K562 (cell line): ENCODE measurements around the gene CCDC187. TPM values are rescaled to one million over a fixed set of nuclear protein-coding genes. Genes with fewer than 3 reads are reported as not detected.

Experiments
- CCNT2 ChIP-seq: IDR thresholded peaks from 2 replicates; pipeline ENCODE4 v1.6.1; 2011; ENCODE audit warnings: borderline replicate concordance, low read depth, mild to moderate bottlenecking, moderate library complexity, mixed read lengths, low read length; ENCODE audit not compliant: insufficient read length; ENCODE audit errors: extremely low read depth
- CREM ChIP-seq: IDR thresholded peaks from 2 replicates; pipeline ENCODE4 v1.6.1; 2014; ENCODE audit warnings: antibody characterized with exemption, low read depth
- KDM5B ChIP-seq: fragments of 200-600 bp; sonication (generic); IDR thresholded peaks from 2 replicates; pipeline ENCODE4 v1.6.1; 2012; ENCODE audit warnings: low read depth, mild to moderate bottlenecking, moderate library complexity, low read length, control low read depth, inconsistent platforms; ENCODE audit not compliant: insufficient replicate concordance
- KLF16 ChIP-seq: IDR thresholded peaks from 2 replicates; pipeline ENCODE4 v1.6.1; 2016; ENCODE audit warnings: antibody characterized with exemption
- L3MBTL2 ChIP-seq: fragments of 450-650 bp; IDR thresholded peaks from 2 replicates; pipeline ENCODE4 v1.6.1; 2016; ENCODE audit warnings: mild to moderate bottlenecking, moderate library complexity
- MAZ ChIP-seq, 2 experiments: fragments of 450-650 bp in 1 of 2; sonication (generic) in 1 of 2; formaldehyde crosslinking; IDR thresholded peaks in 1 of 2; conservative IDR thresholded peaks in 1 of 2; 2 replicates each; pipeline versions ENCODE4 v1.4.0 to v1.5.0; 2020; ENCODE audit warnings: mild to moderate bottlenecking in 1 of 2, missing genetic modification reagents in 1 of 2
- MYNN ChIP-seq, 2 experiments: sonication (generic); formaldehyde crosslinking in 1 of 2; IDR thresholded peaks; 2 replicates each; pipeline versions ENCODE4 v1.5.0 to v1.6.1; 2016 to 2020; ENCODE audit warnings: antibody characterized with exemption in 1 of 2, missing genetic modification reagents in 1 of 2
- NRF1 ChIP-seq, 2 experiments: fragments of 450-650 bp; IDR thresholded peaks in 1 of 2; conservative IDR thresholded peaks in 1 of 2; 2 replicates each; pipeline ENCODE4 v1.6.1; 2014; ENCODE audit warnings: mild to moderate bottlenecking in 2 of 2
- POLR2G ChIP-seq: fragments of 200-400 bp; formaldehyde crosslinking; IDR thresholded peaks from 2 replicates; pipeline ENCODE4 v1.6.1; 2017; ENCODE audit warnings: low read depth, mild to moderate bottlenecking, antibody characterized with exemption, low read length, moderate library complexity
- TEAD1 ChIP-seq, 2 experiments: fragments of 450-650 bp in 1 of 2; sonication (generic) in 1 of 2; formaldehyde crosslinking; IDR thresholded peaks; 2 replicates each; pipeline versions ENCODE4 v1.4.0 to v1.8.0; 2020 to 2022; ENCODE audit warnings: mild to moderate bottlenecking in 2 of 2, missing genetic modification reagents in 1 of 2
- TEAD2 ChIP-seq: fragments of 450-650 bp; IDR thresholded peaks from 2 replicates; pipeline ENCODE4 v1.6.1; 2016; ENCODE audit warnings: missing genetic modification characterization, control low read depth, missing compliant biosample characterization
- ZNF76 ChIP-seq: fragments of 250-450 bp; sonication (Bioruptor Pico); IDR thresholded peaks from 2 replicates; pipeline ENCODE4 v1.4.0; 2020; ENCODE audit warnings: mild to moderate bottlenecking, moderate library complexity, borderline replicate concordance
- ZNF79 ChIP-seq: fragments of 250-450 bp; sonication (Bioruptor Pico); IDR thresholded peaks from 2 replicates; pipeline ENCODE4 v1.4.0; 2020; ENCODE audit warnings: low read depth, mild to moderate bottlenecking, moderate library complexity
- polyA plus RNA-seq, 8 experiments: library from polyadenylated mRNA; depleted of rRNA in 4 of 8; stranded (reverse) in 5 of 8; unstranded in 3 of 8; fragments of >200 nt; fragmentation: Nextera tagmentation in 2 of 8; fragmentation: Illumina TruSeq in 1 of 8; extraction: Ambion mirVana in 2 of 8; extraction: Trizol in 1 of 8; gene quantifications; 2 replicates each; pipeline versions ENCODE4 v1.2.1 to v1.2.3, GENCODE V29; 2011 to 2014; ENCODE audit warnings: inconsistent platforms in 1 of 8, missing spikeins in 1 of 8
- total RNA-seq, 7 experiments: library from RNA; depleted of rRNA in 6 of 7; stranded (reverse); fragments of >200 nt in 6 of 7; fragmentation: Illumina TruSeq in 2 of 7; extraction: Trizol in 2 of 7; gene quantifications; 2 replicates each; pipeline versions ENCODE4 v1.2.1 to v1.2.3, GENCODE V29; 2011 to 2021; ENCODE audit warnings: low replicate concordance in 1 of 7
- TF ChIP-seq, protein P1 (sequence below): conservative IDR thresholded peaks from 2 replicates; pipeline ENCODE4 v1.6.1; 2011; ENCODE audit warnings: low read depth, mild to moderate bottlenecking, low read length; ENCODE audit not compliant: control insufficient read depth
- TF ChIP-seq, protein P2 (sequence below): fragments of 250-450 bp; sonication (Bioruptor Pico); IDR thresholded peaks from 2 replicates; pipeline ENCODE4 v1.4.0; 2020; ENCODE audit warnings: mild to moderate bottlenecking
- TF ChIP-seq, protein P3 (sequence below): fragments of 250-450 bp; sonication (Bioruptor Pico); IDR thresholded peaks from 2 replicates; pipeline ENCODE4 v1.5.0; 2021; ENCODE audit warnings: mild to moderate bottlenecking, borderline replicate concordance
- TF ChIP-seq, protein P4 (sequence below): sonication (generic); formaldehyde crosslinking; IDR thresholded peaks from 2 replicates; pipeline ENCODE4 v1.8.0; 2022; ENCODE audit warnings: mild to moderate bottlenecking, missing genetic modification reagents

Gene CCDC187
- total and polyA plus RNA-seq, 9 of the 15 experiments (the other 6 are each of a cell fraction or from before 2014, with no cell fraction given) = not detected

DNA sequence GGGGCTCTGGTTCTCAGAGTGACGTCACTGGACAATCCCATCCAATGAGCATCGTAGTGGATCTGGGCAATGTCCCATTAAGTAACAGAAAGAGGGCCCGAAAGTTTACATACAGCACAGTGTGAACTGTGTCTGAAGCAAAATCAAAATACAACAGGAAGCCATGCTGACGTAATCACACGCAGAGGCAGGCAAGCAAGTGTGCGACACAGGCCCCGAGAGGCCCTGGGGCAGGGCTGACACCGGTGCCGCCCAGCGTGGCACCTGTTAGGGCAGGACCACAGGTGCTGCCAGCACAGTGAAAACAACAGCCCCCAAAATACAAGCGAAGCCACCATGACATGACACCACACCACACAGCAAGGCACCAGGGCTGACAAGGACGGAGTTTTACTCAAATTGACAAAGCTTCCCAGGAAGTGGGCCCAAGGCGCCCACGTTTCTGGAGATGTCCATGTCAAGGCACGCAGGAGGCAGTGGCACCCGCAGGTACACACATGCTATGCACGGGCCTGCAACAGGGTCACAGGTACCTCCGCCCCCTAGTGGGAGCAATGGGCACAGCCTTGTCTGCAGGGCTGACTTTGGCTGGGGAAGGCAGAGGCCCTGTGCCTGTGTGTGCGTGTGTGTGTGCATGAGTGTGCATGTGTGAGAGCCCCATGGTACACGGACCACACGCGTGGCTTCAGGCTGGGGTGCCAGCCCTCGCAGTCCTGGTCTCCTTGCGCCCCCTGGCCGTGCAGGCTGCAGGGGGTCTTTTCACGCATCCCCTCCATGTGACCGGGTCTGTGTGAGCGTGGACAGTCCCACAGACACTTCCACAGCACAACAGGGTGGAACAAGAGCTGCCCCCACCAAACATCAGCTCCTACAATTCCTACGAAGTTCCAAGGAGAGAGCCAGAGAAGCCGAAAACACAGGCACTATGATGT lies 77.9 kb downstream of the CCDC187 start (continued):
- TF ChIP-seq KDM5B (no peak), CREM (peak; percentile 72), TEAD1 (CRISPR knock-in tag; IDR thresholded peaks at IDR 0.05) (peak in 1 of 2 experiments; percentile 91; a peak in 1 of 4 replicates), POLR2G (peak; percentile 36), L3MBTL2 (peak; percentile 70), MYNN (IDR thresholded peaks at IDR 0.05) (peak; percentile 51; the same call in 1 of the 2 replicates), MYNN (CRISPR knock-in tag; IDR thresholded peaks at IDR 0.05) (no peak), KLF16 (peak; percentile 28; the same call in 1 of the 2 replicates), ZNF79 (CRISPR knock-in tag) (0 out of 2 replicates have a peak, but pooled peaks have one; percentile 32), CCNT2 (no peak), ZNF76 (no peak), NRF1 (conservative IDR thresholded peaks at IDR 0.05 in 1 of 2, IDR thresholded peaks at IDR 0.05 in 1 of 2) (0 out of 4 replicates have a peak, but pooled peaks of 1 of the 2 experiments have one; percentile 16), MAZ (CRISPR knock-in tag; conservative IDR thresholded peaks at IDR 0.05 in 1 of 2, IDR thresholded peaks at IDR 0.05 in 1 of 2) (peak; percentile 29 to 63; a peak in 2 of 4 replicates), TEAD2 (tag) (0 out of 2 replicates have a peak, but pooled peaks have one; percentile 5)
- TF ChIP-seq, protein P1, sequence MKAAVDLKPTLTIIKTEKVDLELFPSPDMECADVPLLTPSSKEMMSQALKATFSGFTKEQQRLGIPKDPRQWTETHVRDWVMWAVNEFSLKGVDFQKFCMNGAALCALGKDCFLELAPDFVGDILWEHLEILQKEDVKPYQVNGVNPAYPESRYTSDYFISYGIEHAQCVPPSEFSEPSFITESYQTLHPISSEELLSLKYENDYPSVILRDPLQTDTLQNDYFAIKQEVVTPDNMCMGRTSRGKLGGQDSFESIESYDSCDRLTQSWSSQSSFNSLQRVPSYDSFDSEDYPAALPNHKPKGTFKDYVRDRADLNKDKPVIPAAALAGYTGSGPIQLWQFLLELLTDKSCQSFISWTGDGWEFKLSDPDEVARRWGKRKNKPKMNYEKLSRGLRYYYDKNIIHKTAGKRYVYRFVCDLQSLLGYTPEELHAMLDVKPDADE = no peak
- TF ChIP-seq, protein P2, sequence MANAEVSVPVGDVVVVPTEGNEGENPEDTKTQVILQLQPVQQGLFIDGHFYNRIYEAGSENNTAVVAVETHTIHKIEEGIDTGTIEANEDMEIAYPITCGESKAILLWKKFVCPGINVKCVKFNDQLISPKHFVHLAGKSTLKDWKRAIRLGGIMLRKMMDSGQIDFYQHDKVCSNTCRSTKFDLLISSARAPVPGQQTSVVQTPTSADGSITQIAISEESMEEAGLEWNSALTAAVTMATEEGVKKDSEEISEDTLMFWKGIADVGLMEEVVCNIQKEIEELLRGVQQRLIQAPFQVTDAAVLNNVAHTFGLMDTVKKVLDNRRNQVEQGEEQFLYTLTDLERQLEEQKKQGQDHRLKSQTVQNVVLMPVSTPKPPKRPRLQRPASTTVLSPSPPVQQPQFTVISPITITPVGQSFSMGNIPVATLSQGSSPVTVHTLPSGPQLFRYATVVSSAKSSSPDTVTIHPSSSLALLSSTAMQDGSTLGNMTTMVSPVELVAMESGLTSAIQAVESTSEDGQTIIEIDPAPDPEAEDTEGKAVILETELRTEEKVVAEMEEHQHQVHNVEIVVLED (CRISPR knock-in tag) = 0 out of 2 replicates have a peak, but pooled peaks have one; percentile 17
- TF ChIP-seq, protein P3, sequence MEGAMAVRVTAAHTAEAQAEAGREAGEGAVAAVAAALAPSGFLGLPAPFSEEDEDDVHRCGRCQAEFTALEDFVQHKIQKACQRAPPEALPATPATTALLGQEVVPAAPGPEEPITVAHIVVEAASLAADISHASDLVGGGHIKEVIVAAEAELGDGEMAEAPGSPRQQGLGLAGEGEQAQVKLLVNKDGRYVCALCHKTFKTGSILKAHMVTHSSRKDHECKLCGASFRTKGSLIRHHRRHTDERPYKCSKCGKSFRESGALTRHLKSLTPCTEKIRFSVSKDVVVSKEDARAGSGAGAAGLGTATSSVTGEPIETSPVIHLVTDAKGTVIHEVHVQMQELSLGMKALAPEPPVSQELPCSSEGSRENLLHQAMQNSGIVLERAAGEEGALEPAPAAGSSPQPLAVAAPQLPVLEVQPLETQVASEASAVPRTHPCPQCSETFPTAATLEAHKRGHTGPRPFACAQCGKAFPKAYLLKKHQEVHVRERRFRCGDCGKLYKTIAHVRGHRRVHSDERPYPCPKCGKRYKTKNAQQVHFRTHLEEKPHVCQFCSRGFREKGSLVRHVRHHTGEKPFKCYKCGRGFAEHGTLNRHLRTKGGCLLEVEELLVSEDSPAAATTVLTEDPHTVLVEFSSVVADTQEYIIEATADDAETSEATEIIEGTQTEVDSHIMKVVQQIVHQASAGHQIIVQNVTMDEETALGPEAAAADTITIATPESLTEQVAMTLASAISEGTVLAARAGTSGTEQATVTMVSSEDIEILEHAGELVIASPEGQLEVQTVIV (CRISPR knock-in tag) = no peak
- TF ChIP-seq, protein P4, sequence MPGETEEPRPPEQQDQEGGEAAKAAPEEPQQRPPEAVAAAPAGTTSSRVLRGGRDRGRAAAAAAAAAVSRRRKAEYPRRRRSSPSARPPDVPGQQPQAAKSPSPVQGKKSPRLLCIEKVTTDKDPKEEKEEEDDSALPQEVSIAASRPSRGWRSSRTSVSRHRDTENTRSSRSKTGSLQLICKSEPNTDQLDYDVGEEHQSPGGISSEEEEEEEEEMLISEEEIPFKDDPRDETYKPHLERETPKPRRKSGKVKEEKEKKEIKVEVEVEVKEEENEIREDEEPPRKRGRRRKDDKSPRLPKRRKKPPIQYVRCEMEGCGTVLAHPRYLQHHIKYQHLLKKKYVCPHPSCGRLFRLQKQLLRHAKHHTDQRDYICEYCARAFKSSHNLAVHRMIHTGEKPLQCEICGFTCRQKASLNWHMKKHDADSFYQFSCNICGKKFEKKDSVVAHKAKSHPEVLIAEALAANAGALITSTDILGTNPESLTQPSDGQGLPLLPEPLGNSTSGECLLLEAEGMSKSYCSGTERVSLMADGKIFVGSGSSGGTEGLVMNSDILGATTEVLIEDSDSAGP (CRISPR knock-in tag) = 0 out of 2 replicates have a peak, but pooled peaks have one; percentile 15
